ENCODE data around the gene KRT84. TPM values are rescaled to one million over a fixed set of nuclear protein-coding genes. Genes with fewer than 3 reads are reported as not detected.

The KRT84 gene
- total and polyA plus RNA-seq, 9 of the 15 experiments (the other 6 are each of a cell fraction or from before 2014, with no cell fraction given) = not detected

- no peak for TF ChIP-seq STAG1 (CRISPR knock-in tag; IDR thresholded peaks at IDR 0.05; ENCODE audit: borderline replicate concordance)
- TF ChIP-seq ZNF174 (CRISPR knock-in tag; IDR thresholded peaks at IDR 0.05) = no peak
- no peak for TF ChIP-seq ZNF224 (CRISPR knock-in tag; IDR thresholded peaks at IDR 0.05)
- TF ChIP-seq, protein P1, sequence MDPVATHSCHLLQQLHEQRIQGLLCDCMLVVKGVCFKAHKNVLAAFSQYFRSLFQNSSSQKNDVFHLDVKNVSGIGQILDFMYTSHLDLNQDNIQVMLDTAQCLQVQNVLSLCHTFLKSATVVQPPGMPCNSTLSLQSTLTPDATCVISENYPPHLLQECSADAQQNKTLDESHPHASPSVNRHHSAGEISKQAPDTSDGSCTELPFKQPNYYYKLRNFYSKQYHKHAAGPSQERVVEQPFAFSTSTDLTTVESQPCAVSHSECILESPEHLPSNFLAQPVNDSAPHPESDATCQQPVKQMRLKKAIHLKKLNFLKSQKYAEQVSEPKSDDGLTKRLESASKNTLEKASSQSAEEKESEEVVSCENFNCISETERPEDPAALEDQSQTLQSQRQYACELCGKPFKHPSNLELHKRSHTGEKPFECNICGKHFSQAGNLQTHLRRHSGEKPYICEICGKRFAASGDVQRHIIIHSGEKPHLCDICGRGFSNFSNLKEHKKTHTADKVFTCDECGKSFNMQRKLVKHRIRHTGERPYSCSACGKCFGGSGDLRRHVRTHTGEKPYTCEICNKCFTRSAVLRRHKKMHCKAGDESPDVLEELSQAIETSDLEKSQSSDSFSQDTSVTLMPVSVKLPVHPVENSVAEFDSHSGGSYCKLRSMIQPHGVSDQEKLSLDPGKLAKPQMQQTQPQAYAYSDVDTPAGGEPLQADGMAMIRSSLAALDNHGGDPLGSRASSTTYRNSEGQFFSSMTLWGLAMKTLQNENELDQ (CRISPR knock-in tag; IDR thresholded peaks at IDR 0.05; ENCODE audit: borderline replicate concordance) = no peak
- no peak for TF ChIP-seq NCOR1 (IDR thresholded peaks at IDR 0.05)
- no peak for TF ChIP-seq RBM39 (optimal IDR thresholded peaks at IDR 0.05; ENCODE audit: low read depth, low read length)
- no peak for TF ChIP-seq ZNF280B (CRISPR knock-in tag; IDR thresholded peaks at IDR 0.05)
Observed at GRCh38 chr12:52331833-52332232, 53.6 kb downstream of the KRT84 start (continued).

DNA sequence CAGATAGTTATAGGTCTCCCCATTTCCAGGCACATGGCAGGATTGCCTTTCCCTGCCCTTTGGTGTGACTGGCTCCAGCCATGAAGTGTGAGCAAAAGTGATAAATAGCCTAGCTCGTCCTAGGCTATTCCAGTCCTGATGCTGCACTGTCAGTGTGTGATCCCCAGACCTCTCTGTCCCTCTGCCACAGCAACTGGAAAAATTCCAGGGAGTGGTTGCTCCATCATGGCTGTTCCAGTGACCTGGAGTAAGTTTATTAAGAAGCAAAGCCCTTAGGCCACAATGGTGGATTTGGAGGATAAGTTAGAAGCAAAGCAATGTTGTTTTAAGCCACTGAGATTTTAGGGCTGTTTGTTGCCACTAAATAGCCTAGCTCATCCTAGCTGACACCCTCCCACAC, 54.4 kb downstream of the KRT84 start:
- H3K27me3 ChIP-seq (ENCODE audit: control insufficient read depth in 2 of 2, insufficient read depth in 2 of 2, low read length in 2 of 2) = peaks cover 0 to 11% of the 10 kb centered on the region in 2 experiments; a peak in 1 of 5 replicates
- H4K20me1 ChIP-seq (replicated peaks; ENCODE audit: control insufficient read depth, insufficient read depth, low read length) = no peaks in the 10 kb centered on the region
- no TSS peak for BruUV-seq (replicated peaks)
- FAIRE-seq = no peak
- no peaks in the 10 kb centered on the region for H3K9me3 ChIP-seq (replicated peaks; ENCODE audit: control insufficient read depth, insufficient read depth, low read depth, low read length)
- no peak for DNase-seq (ENCODE audit: extremely low read depth in 1 of 4, low spot score in 3 of 4)
- no peak overlapping the region for H3K9ac ChIP-seq (ENCODE audit: insufficient read depth in 1 of 2, low read depth in 2 of 2, low read length in 2 of 2)
- ATAC-seq = no peak
- POLR2A ChIA-PET = no interaction called here
- intact Hi-C loops (cut with micrococcal nuclease) = no loop called here
- WGBS (ENCODE audit: insufficient coverage, low coverage, missing lambda C conversion rate) = no CpG with 5 or more reads among the region's 1 CpG
- no peaks in the 10 kb centered on the region for H3K79me2 ChIP-seq (ENCODE audit: control insufficient read depth, insufficient read depth, low read length)
- CTCF ChIA-PET (ENCODE audit: low intra/inter-chr PET ratio) = no interaction called here
- in situ Hi-C loops (cut with MboI) = no loop called here
- H3K27ac ChIP-seq (ENCODE audit: extremely low read depth, low read depth, low read length) = no peak overlapping the region
- H2AFZ ChIP-seq (ENCODE audit: low read depth, low read length) = no peak overlapping the region
- H3K4me3 ChIP-seq = no peak overlapping the region
- no peaks in the 10 kb centered on the region for H3K4me1 ChIP-seq (replicated peaks in 1 of 2; ENCODE audit: control insufficient read depth in 2 of 2, insufficient read depth in 2 of 2, low read length in 2 of 2)
- H3K9me1 ChIP-seq (ENCODE audit: control insufficient read depth, insufficient read depth, low read length) = no peaks in the 10 kb centered on the region
- H3K36me3 ChIP-seq (ENCODE audit: control insufficient read depth, insufficient read depth, low read length) = no peaks in the 10 kb centered on the region
- H3K4me2 ChIP-seq (ENCODE audit: insufficient read depth, low read length) = no peak overlapping the region
- TF ChIP-seq ZNF609 (CRISPR knock-in tag; IDR thresholded peaks at IDR 0.05; ENCODE audit: borderline replicate concordance) (no peak), PHF21A (IDR thresholded peaks at IDR 0.05; ENCODE audit: borderline replicate concordance, low read depth) (no peak), ZNF282 (CRISPR knock-in tag; IDR thresholded peaks at IDR 0.05) (no peak), ARNT (IDR thresholded peaks at IDR 0.05) (no peak), ETS2 (tag; IDR thresholded peaks at IDR 0.05; ENCODE audit: borderline replicate concordance, poor library complexity, severe bottlenecking) (no peak)
